ENCODE data around the gene ZNF454.

Gene ZNF454

DNA sequence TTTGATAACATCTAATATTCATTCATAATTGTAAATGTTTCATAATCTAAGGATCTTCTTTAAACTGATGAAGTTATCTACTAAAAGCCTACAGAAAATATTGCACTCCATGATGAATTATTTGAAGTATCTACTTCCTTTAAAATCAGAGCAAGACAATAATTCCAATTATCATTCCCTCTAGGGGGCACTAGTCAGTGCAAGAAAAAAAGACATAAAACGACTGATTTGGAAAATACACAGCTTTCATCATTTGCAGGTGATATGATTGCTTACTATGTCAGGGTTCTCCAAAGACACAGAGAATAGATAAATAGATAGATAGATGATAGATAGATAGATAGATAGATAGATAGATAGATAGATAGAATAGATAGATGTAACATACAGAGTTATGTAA is 67.7 kb downstream of the ZNF454 start:
- Histone ChIP-seq H3K4me3 (ENCODE audit: control insufficient read depth in 1 of 7, extremely low read depth in 1 of 7, insufficient read depth in 4 of 7, low read depth in 2 of 7, low read length in 6 of 7) (no peak overlapping the region), H3K9me3 (ENCODE audit: control extremely low read depth in 1 of 5, control insufficient read depth in 4 of 5, insufficient read depth in 2 of 5, low read depth in 1 of 5, low read length in 4 of 5) (peaks cover 5 to 42% (median 8%) of the 10 kb centered on the region in 5 experiments), H3K27me3 (replicated peaks in 2 of 5; ENCODE audit: control insufficient read depth in 4 of 5, insufficient read depth in 5 of 5, low read length in 4 of 5) (no peaks in the 10 kb centered on the region), H3K36me3 (ENCODE audit: control insufficient read depth in 4 of 4, insufficient read depth in 4 of 4, low read length in 3 of 4) (no peaks in the 10 kb centered on the region), H3K27ac (ENCODE audit: insufficient read depth in 1 of 2, low read depth in 1 of 2, low read length in 2 of 2, poor library complexity in 1 of 2, severe bottlenecking in 2 of 2) (no peak overlapping the region), H3K4me1 (ENCODE audit: control extremely low read depth in 1 of 4, control insufficient read depth in 4 of 4, insufficient read depth in 4 of 4, low read length in 3 of 4) (no peaks in the 10 kb centered on the region)
- POLR2A ChIA-PET, result no interaction called here
- CTCF ChIA-PET, result no interaction called here
- whole genome bisulfite sequencing (ENCODE audit: insufficient coverage), result no CpG with 5 or more reads among the region's 1 CpG
- no peak for DNase-seq
